K562 (cell line): ENCODE measurements around the gene ACAP3. TPM values are rescaled to one million over a fixed set of nuclear protein-coding genes. Genes with fewer than 3 reads are reported as not detected.

Source experiments
- CTBP1 ChIP-seq: fragments of 450-650 bp; IDR thresholded peaks from 2 replicates; pipeline ENCODE4 v1.6.1; 2016; ENCODE audit warnings: borderline replicate concordance
- CXXC5 ChIP-seq: fragments of 250-450 bp; sonication (Bioruptor Pico); IDR thresholded peaks from 2 replicates; pipeline ENCODE4 v1.8.0; 2022; ENCODE audit warnings: inconsistent platforms, mild to moderate bottlenecking, moderate library complexity
- FOXP1 ChIP-seq: sonication (generic); formaldehyde crosslinking; IDR thresholded peaks from 2 replicates; pipeline ENCODE4 v1.8.0; 2022; ENCODE audit warnings: mild to moderate bottlenecking, missing genetic modification reagents
- HDAC2 ChIP-seq: fragments of 450-650 bp; IDR thresholded peaks from 2 replicates; pipeline ENCODE4 v1.6.1; 2016; ENCODE audit warnings: mild to moderate bottlenecking
- HDGF ChIP-seq: fragments of 450-650 bp; IDR thresholded peaks from 2 replicates; pipeline ENCODE4 v1.6.1; 2016
- MECOM ChIP-seq: fragments of 250-450 bp; sonication (Bioruptor Pico); IDR thresholded peaks from 2 replicates; pipeline ENCODE4 v1.8.0; 2022; ENCODE audit warnings: inconsistent platforms
- polyA plus RNA-seq, 8 experiments: library from polyadenylated mRNA; depleted of rRNA in 4 of 8; stranded (reverse) in 5 of 8; unstranded in 3 of 8; fragments of >200 nt; fragmentation: Nextera tagmentation in 2 of 8; fragmentation: Illumina TruSeq in 1 of 8; extraction: Ambion mirVana in 2 of 8; extraction: Trizol in 1 of 8; gene quantifications; 2 replicates each; pipeline versions ENCODE4 v1.2.1 to v1.2.3, GENCODE V29; 2011 to 2014; ENCODE audit warnings: inconsistent platforms in 1 of 8, missing spikeins in 1 of 8
- total RNA-seq, 7 experiments: library from RNA; depleted of rRNA in 6 of 7; stranded (reverse); fragments of >200 nt in 6 of 7; fragmentation: Illumina TruSeq in 2 of 7; extraction: Trizol in 2 of 7; gene quantifications; 2 replicates each; pipeline versions ENCODE4 v1.2.1 to v1.2.3, GENCODE V29; 2011 to 2021; ENCODE audit warnings: low replicate concordance in 1 of 7
- TF ChIP-seq, protein P1 (sequence below): fragments of 250-450 bp; sonication (Bioruptor Pico); IDR thresholded peaks from 2 replicates; pipeline ENCODE4 v1.4.0; 2020; ENCODE audit warnings: borderline replicate concordance
- TF ChIP-seq, protein P2 (sequence below): fragments of 250-450 bp; sonication (Bioruptor Pico); IDR thresholded peaks from 2 replicates; pipeline ENCODE4 v1.4.0; 2020; ENCODE audit warnings: mild to moderate bottlenecking
- TF ChIP-seq, protein P3 (sequence below): fragments of 200-800 bp; sonication (Bioruptor generic); IDR thresholded peaks from 2 replicates; pipeline ENCODE4 v1.6.1; 2016; ENCODE audit warnings: missing genetic modification characterization, missing compliant biosample characterization
- TF ChIP-seq, protein P4 (sequence below): fragments of 200-400 bp; formaldehyde crosslinking; IDR thresholded peaks from 2 replicates; pipeline ENCODE4 v1.6.1; 2017; ENCODE audit warnings: mild to moderate bottlenecking, low read depth, low read length, moderate library complexity
- TF ChIP-seq, protein P5 (sequence below): fragments of 450-650 bp; IDR thresholded peaks from 2 replicates; pipeline ENCODE4 v1.6.1; 2017; ENCODE audit warnings: antibody characterized with exemption, mild to moderate bottlenecking

The ACAP3 gene
- total and polyA plus RNA-seq, 9 of the 15 experiments (the other 6 are each of a cell fraction or from before 2014, with no cell fraction given) = 0.01 to 49.0 (median 12.0) TPM

DNA sequence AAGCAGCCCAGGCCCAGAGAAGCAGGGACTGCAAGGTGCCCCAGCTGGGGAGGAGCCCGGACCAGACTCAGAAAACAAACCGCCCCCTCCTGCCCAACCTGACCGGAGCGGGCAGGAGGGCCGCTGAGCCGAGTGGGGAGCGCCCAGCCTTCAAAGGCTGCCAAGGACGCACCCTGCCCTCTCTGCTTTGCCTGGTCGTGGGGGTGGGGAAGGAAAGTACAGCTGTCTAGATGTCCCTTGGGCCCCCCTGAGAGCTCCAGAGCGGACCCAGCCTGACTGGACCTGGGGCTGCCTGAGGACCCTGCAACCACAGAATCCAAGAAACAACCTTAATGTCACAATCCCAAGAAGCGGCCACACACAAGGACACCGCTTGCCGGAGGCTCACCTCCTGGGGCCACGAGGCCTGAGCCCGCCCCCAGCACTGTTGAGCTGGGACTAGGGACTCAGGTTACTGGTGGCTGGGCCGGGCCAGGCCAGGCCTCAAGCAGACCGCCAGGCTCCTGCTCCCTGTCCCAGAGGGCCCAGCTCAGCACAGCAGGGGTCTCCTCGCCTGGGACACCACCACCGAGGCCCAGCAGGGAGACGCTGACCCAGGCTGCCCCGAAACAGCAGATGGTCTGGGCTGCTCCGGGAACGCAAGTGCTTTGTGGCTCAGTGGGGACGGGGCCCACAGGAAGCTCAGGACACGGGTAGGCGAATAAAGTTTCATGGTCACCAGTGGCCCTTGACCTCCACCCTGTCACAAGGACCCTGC lies 40.1 kb upstream of the ACAP3 start (continued):
- TF ChIP-seq CXXC5 = no peak
- TF ChIP-seq, protein P1, sequence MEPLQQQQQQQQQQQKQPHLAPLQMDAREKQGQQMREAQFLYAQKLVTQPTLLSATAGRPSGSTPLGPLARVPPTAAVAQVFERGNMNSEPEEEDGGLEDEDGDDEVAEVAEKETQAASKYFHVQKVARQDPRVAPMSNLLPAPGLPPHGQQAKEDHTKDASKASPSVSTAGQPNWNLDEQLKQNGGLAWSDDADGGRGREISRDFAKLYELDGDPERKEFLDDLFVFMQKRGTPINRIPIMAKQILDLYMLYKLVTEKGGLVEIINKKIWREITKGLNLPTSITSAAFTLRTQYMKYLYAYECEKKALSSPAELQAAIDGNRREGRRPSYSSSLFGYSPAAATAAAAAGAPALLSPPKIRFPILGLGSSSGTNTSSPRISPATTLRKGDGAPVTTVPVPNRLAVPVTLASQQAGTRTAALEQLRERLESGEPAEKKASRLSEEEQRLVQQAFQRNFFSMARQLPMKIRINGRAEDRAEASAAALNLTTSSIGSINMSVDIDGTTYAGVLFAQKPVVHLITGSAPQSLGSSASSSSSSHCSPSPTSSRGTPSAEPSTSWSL = no peak
- TF ChIP-seq HDGF = no peak; the same call in 1 of the 2 replicates
- no peak for TF ChIP-seq MECOM (CRISPR knock-in tag)
- TF ChIP-seq HDAC2 = no peak; the same call in 1 of the 2 replicates
- TF ChIP-seq CTBP1 = peak; percentile 9; the same call in 1 of the 2 replicates
- TF ChIP-seq FOXP1 = peak; percentile 77
- TF ChIP-seq, protein P2, sequence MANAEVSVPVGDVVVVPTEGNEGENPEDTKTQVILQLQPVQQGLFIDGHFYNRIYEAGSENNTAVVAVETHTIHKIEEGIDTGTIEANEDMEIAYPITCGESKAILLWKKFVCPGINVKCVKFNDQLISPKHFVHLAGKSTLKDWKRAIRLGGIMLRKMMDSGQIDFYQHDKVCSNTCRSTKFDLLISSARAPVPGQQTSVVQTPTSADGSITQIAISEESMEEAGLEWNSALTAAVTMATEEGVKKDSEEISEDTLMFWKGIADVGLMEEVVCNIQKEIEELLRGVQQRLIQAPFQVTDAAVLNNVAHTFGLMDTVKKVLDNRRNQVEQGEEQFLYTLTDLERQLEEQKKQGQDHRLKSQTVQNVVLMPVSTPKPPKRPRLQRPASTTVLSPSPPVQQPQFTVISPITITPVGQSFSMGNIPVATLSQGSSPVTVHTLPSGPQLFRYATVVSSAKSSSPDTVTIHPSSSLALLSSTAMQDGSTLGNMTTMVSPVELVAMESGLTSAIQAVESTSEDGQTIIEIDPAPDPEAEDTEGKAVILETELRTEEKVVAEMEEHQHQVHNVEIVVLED (CRISPR knock-in tag) = no peak
- TF ChIP-seq, protein P3, sequence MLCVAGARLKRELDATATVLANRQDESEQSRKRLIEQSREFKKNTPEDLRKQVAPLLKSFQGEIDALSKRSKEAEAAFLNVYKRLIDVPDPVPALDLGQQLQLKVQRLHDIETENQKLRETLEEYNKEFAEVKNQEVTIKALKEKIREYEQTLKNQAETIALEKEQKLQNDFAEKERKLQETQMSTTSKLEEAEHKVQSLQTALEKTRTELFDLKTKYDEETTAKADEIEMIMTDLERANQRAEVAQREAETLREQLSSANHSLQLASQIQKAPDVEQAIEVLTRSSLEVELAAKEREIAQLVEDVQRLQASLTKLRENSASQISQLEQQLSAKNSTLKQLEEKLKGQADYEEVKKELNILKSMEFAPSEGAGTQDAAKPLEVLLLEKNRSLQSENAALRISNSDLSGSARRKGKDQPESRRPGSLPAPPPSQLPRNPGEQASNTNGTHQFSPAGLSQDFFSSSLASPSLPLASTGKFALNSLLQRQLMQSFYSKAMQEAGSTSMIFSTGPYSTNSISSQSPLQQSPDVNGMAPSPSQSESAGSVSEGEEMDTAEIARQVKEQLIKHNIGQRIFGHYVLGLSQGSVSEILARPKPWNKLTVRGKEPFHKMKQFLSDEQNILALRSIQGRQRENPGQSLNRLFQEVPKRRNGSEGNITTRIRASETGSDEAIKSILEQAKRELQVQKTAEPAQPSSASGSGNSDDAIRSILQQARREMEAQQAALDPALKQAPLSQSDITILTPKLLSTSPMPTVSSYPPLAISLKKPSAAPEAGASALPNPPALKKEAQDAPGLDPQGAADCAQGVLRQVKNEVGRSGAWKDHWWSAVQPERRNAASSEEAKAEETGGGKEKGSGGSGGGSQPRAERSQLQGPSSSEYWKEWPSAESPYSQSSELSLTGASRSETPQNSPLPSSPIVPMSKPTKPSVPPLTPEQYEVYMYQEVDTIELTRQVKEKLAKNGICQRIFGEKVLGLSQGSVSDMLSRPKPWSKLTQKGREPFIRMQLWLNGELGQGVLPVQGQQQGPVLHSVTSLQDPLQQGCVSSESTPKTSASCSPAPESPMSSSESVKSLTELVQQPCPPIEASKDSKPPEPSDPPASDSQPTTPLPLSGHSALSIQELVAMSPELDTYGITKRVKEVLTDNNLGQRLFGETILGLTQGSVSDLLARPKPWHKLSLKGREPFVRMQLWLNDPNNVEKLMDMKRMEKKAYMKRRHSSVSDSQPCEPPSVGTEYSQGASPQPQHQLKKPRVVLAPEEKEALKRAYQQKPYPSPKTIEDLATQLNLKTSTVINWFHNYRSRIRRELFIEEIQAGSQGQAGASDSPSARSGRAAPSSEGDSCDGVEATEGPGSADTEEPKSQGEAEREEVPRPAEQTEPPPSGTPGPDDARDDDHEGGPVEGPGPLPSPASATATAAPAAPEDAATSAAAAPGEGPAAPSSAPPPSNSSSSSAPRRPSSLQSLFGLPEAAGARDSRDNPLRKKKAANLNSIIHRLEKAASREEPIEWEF = no peak
- TF ChIP-seq, protein P4, sequence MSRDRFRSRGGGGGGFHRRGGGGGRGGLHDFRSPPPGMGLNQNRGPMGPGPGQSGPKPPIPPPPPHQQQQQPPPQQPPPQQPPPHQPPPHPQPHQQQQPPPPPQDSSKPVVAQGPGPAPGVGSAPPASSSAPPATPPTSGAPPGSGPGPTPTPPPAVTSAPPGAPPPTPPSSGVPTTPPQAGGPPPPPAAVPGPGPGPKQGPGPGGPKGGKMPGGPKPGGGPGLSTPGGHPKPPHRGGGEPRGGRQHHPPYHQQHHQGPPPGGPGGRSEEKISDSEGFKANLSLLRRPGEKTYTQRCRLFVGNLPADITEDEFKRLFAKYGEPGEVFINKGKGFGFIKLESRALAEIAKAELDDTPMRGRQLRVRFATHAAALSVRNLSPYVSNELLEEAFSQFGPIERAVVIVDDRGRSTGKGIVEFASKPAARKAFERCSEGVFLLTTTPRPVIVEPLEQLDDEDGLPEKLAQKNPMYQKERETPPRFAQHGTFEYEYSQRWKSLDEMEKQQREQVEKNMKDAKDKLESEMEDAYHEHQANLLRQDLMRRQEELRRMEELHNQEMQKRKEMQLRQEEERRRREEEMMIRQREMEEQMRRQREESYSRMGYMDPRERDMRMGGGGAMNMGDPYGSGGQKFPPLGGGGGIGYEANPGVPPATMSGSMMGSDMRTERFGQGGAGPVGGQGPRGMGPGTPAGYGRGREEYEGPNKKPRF = no peak
- TF ChIP-seq, protein P5, sequence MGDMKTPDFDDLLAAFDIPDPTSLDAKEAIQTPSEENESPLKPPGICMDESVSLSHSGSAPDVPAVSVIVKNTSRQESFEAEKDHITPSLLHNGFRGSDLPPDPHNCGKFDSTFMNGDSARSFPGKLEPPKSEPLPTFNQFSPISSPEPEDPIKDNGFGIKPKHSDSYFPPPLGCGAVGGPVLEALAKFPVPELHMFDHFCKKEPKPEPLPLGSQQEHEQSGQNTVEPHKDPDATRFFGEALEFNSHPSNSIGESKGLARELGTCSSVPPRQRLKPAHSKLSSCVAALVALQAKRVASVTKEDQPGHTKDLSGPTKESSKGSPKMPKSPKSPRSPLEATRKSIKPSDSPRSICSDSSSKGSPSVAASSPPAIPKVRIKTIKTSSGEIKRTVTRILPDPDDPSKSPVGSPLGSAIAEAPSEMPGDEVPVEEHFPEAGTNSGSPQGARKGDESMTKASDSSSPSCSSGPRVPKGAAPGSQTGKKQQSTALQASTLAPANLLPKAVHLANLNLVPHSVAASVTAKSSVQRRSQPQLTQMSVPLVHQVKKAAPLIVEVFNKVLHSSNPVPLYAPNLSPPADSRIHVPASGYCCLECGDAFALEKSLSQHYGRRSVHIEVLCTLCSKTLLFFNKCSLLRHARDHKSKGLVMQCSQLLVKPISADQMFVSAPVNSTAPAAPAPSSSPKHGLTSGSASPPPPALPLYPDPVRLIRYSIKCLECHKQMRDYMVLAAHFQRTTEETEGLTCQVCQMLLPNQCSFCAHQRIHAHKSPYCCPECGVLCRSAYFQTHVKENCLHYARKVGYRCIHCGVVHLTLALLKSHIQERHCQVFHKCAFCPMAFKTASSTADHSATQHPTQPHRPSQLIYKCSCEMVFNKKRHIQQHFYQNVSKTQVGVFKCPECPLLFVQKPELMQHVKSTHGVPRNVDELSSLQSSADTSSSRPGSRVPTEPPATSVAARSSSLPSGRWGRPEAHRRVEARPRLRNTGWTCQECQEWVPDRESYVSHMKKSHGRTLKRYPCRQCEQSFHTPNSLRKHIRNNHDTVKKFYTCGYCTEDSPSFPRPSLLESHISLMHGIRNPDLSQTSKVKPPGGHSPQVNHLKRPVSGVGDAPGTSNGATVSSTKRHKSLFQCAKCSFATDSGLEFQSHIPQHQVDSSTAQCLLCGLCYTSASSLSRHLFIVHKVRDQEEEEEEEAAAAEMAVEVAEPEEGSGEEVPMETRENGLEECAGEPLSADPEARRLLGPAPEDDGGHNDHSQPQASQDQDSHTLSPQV = peak; percentile 36; the same call in 1 of the 2 replicates
